Mesenchymal stem cell (in vitro differentiated cells and primary cell): ENCODE results near the gene HPSE2.

ENCODE experiments used
- DNase-seq: peaks from one replicate; pipeline ENCODE4 v3.0.0-alpha.2; 2013
- H2AFZ ChIP-seq: one replicate; pipeline ENCODE4 v1.6.1; 2013; ENCODE audit warnings: low read depth, mild to moderate bottlenecking, control low read depth, inconsistent platforms, low read length, moderate library complexity
- H2AK5ac ChIP-seq: 2 replicates; pipeline ENCODE4 v1.6.1; 2013; ENCODE audit warnings: low read length, moderate library complexity, mild to moderate bottlenecking, inconsistent platforms; ENCODE audit not compliant: severe bottlenecking
- H2BK120ac ChIP-seq: one replicate; pipeline ENCODE4 v1.6.1; 2013; ENCODE audit warnings: low read depth, mild to moderate bottlenecking, inconsistent platforms, low read length, moderate library complexity
- H2BK12ac ChIP-seq, 2 experiments: one replicate each; pipeline ENCODE4 v1.6.1; 2013; ENCODE audit warnings: inconsistent platforms in 2 of 2, low read length in 2 of 2, mild to moderate bottlenecking in 2 of 2, moderate library complexity in 2 of 2, control low read depth in 1 of 2
- H2BK15ac ChIP-seq: one replicate; pipeline ENCODE4 v1.6.1; 2013; ENCODE audit warnings: mild to moderate bottlenecking, low read depth, inconsistent platforms; ENCODE audit not compliant: poor library complexity, severe bottlenecking
- H2BK5ac ChIP-seq: 2 replicates; pipeline ENCODE4 v1.6.1; 2013; ENCODE audit warnings: low read depth, mild to moderate bottlenecking, low read length, control low read depth, inconsistent platforms; ENCODE audit not compliant: poor library complexity, severe bottlenecking
- H3K14ac ChIP-seq, 2 experiments: one replicate each; pipeline ENCODE4 v1.6.1; 2013; ENCODE audit warnings: inconsistent platforms in 2 of 2, low read length in 2 of 2, control low read depth in 1 of 2, mild to moderate bottlenecking in 1 of 2, moderate library complexity in 1 of 2
- H3K18ac ChIP-seq, 2 experiments: one replicate each; pipeline ENCODE4 v1.6.1; 2013; ENCODE audit warnings: inconsistent platforms in 2 of 2, low read length in 2 of 2, control low read depth in 1 of 2, low read depth in 1 of 2, mild to moderate bottlenecking in 1 of 2
- H3K23ac ChIP-seq, 2 experiments: one replicate each; pipeline ENCODE4 v1.6.1; 2013; ENCODE audit warnings: inconsistent platforms in 2 of 2, low read length in 2 of 2, mild to moderate bottlenecking in 2 of 2, moderate library complexity in 2 of 2, control low read depth in 1 of 2
- H3K27ac ChIP-seq: 2 replicates; pipeline ENCODE4 v1.5.1; 2013; ENCODE audit warnings: mild to moderate bottlenecking, moderate library complexity, low read length, control low read depth, inconsistent platforms; ENCODE audit not compliant: poor library complexity, severe bottlenecking
- H3K27me3 ChIP-seq, 2 experiments: 2 replicates each; pipeline versions ENCODE4 v1.6.1 to v1.7.0; 2013; ENCODE audit warnings: low read length in 2 of 2, mild to moderate bottlenecking in 2 of 2, moderate library complexity in 2 of 2, control low read depth in 1 of 2, inconsistent platforms in 1 of 2; ENCODE audit not compliant: control insufficient read depth in 1 of 2, insufficient read depth in 1 of 2
- H3K36me3 ChIP-seq, 2 experiments: 2 replicates each; pipeline versions ENCODE4 v1.6.1 to v1.7.0; 2013; ENCODE audit warnings: low read length in 2 of 2, control low read depth in 1 of 2, inconsistent platforms in 1 of 2, low read depth in 1 of 2, mild to moderate bottlenecking in 1 of 2; ENCODE audit not compliant: insufficient read depth in 2 of 2, control insufficient read depth in 1 of 2
- H3K4ac ChIP-seq, 2 experiments: one replicate each; pipeline ENCODE4 v1.6.1; 2013; ENCODE audit warnings: inconsistent platforms in 2 of 2, low read length in 2 of 2, mild to moderate bottlenecking in 2 of 2, moderate library complexity in 2 of 2, control low read depth in 1 of 2, low read depth in 1 of 2
- H3K4me1 ChIP-seq: 2 replicates; pipeline ENCODE4 v1.6.1; 2013; ENCODE audit warnings: low read depth, low read length, control low read depth; ENCODE audit not compliant: control insufficient read depth, insufficient read depth
- H3K4me2 ChIP-seq: 2 replicates; pipeline ENCODE4 v1.6.1; 2013; ENCODE audit warnings: low read length, mild to moderate bottlenecking, inconsistent platforms; ENCODE audit not compliant: poor library complexity, severe bottlenecking
- H3K4me3 ChIP-seq, 2 experiments: 2 replicates each; pipeline versions ENCODE4 v1.5.1 to v1.7.0; 2013; ENCODE audit warnings: low read length in 2 of 2, mild to moderate bottlenecking in 2 of 2, control low read depth in 1 of 2, low read depth in 1 of 2; ENCODE audit not compliant: insufficient read depth in 1 of 2
- H3K79me1 ChIP-seq: replicated peaks from 2 replicates; pipeline ENCODE4 v1.6.1; 2013; ENCODE audit warnings: mild to moderate bottlenecking, control low read depth, low read length, inconsistent platforms; ENCODE audit not compliant: poor library complexity, severe bottlenecking
- H3K9ac ChIP-seq: 2 replicates; pipeline ENCODE4 v1.7.0; 2013; ENCODE audit warnings: mild to moderate bottlenecking, low read length, moderate library complexity
- H3K9me3 ChIP-seq: 2 replicates; pipeline ENCODE4 v1.7.0; 2013; ENCODE audit warnings: mild to moderate bottlenecking, low read length; ENCODE audit not compliant: control insufficient read depth
- H4K8ac ChIP-seq: one replicate; pipeline ENCODE4 v1.6.1; 2013; ENCODE audit warnings: inconsistent platforms, mild to moderate bottlenecking, low read length, moderate library complexity
- H4K91ac ChIP-seq: one replicate; pipeline ENCODE4 v1.6.1; 2013; ENCODE audit warnings: mild to moderate bottlenecking, low read length, inconsistent platforms
- WGBS: methylation state at CpG from one replicate; pipeline ENCODE4 v1.1.7; 2013; ENCODE audit warnings: mixed read lengths; 5-methylcytosine and 5-hydroxymethylcytosine counted together

The HPSE2 gene

DNA sequence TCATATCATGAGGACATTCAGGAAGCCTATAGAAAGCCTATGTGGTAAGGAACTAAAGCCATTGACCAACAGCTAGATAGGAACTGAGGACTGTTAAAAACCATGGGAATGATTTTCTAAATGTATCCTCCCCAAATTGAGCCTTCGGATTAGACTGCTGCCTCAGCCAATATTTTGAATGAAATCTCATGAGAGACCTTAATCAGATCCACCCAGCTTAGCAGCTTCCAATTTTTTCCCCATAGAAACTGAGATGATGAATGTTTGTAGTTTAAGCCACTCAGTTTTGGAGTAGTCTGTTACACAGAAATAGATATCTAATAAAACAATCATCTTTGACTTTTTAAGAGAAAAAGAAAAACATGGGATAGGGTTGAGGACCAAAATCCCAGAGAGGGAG, 292.0 kb downstream of the HPSE2 start:
- Histone ChIP-seq H2BK15ac (no peak overlapping the region), H2BK120ac (no peak overlapping the region), H3K4me2 (no peak overlapping the region), H3K27me3 (no peaks in the 10 kb centered on the region), H3K4me1 (no peaks in the 10 kb centered on the region), H3K9ac (no peak overlapping the region), H3K23ac (no peak overlapping the region), H2BK12ac (no peak overlapping the region), H2BK5ac (no peak overlapping the region), H2AFZ (no peak overlapping the region), H3K9me3 (peaks cover 13% of the 10 kb centered on the region), H4K8ac (no peak overlapping the region), H3K36me3 (no peaks in the 10 kb centered on the region), H3K14ac (no peak overlapping the region), H3K4me3 (no peak overlapping the region), H3K4ac (no peak overlapping the region), H3K18ac (no peak overlapping the region), H4K91ac (no peak overlapping the region), H2AK5ac (no peak overlapping the region), H3K79me1 (no peaks in the 10 kb centered on the region), H3K27ac (no peak overlapping the region)
- no peak for DNase-seq
- 100% methylated on average over 1 of the region's 1 CpG for WGBS

DNA sequence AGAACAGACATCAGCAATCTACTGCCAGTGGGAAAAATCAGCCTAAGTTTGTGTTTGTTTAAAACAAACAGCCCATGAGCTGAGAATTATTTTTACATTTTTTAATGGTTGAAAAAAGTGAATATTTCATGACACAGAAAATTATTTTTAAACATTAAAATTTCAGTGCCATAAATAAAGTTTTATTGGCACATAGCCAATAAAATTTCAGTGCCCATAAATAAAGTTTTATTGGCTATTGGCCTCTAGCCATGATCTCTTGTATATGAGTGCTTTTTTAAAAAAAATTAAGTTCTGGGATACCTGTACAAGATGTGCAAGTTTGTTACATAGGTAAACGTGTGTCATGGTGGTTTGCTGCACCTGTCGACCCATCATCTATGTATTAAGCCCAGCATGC, 305.9 kb downstream of the HPSE2 start:
- Histone ChIP-seq H3K79me1 (no peaks in the 10 kb centered on the region), H3K4me3 (no peak overlapping the region), H2BK15ac (no peak overlapping the region), H3K9me3 (no peaks in the 10 kb centered on the region), H3K27ac (no peak overlapping the region), H4K91ac (no peak overlapping the region), H3K9ac (no peak overlapping the region), H4K8ac (no peak overlapping the region), H3K14ac (no peak overlapping the region), H3K4ac (no peak overlapping the region), H2BK12ac (no peak overlapping the region), H2AFZ (no peak overlapping the region), H2BK5ac (no peak overlapping the region), H3K4me1 (no peaks in the 10 kb centered on the region), H2AK5ac (no peak overlapping the region), H3K18ac (no peak overlapping the region), H3K36me3 (no peaks in the 10 kb centered on the region), H3K4me2 (no peak overlapping the region), H3K27me3 (no peaks in the 10 kb centered on the region), H3K23ac (no peak overlapping the region), H2BK120ac (no peak overlapping the region)
- DNase-seq, result no peak
- WGBS, result 92% methylated on average over 2 of the region's 2 CpGs

DNA sequence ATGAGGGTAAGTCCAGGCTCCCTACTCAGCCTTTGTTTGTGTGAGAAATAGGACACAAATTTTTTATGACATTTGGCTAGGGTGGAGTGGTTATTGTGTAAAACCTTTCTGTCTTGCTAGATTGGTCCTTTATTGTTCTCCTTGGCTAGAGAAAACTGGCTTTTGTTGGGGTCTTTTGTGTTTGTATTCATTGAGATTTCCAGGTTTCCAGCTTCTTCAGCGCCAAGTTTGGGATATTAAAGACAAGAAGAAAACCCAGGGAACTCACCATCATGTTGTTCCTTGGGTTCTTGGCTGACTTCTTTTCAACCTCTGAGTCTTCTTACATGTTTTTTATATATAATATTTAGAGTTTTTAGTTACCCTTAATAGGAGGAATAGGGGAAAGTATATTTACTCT, 310.0 kb downstream of the HPSE2 start:
- WGBS, result no CpG with 5 or more reads among the region's 1 CpG
- H3K23ac ChIP-seq, result no peak overlapping the region
- H3K4me3 ChIP-seq, result no peak overlapping the region
- H3K18ac ChIP-seq, result no peak overlapping the region
- H3K4me2 ChIP-seq, result no peak overlapping the region
- no peak overlapping the region for H2BK120ac ChIP-seq
- no peaks in the 10 kb centered on the region for H3K36me3 ChIP-seq
- no peak overlapping the region for H2BK12ac ChIP-seq
- H4K91ac ChIP-seq, result no peak overlapping the region
- H3K27ac ChIP-seq, result no peak overlapping the region
- no peaks in the 10 kb centered on the region for H3K27me3 ChIP-seq
- H4K8ac ChIP-seq, result no peak overlapping the region
- no peaks in the 10 kb centered on the region for H3K79me1 ChIP-seq
- H3K9ac ChIP-seq, result no peak overlapping the region
- H3K4me1 ChIP-seq, result no peaks in the 10 kb centered on the region
- H2AFZ ChIP-seq, result no peak overlapping the region
- DNase-seq, result no peak
- H3K14ac ChIP-seq, result no peak overlapping the region
- no peak overlapping the region for H2BK5ac ChIP-seq
- H2BK15ac ChIP-seq, result no peak overlapping the region
- no peak overlapping the region for H2AK5ac ChIP-seq
- no peaks in the 10 kb centered on the region for H3K9me3 ChIP-seq
- no peak overlapping the region for H3K4ac ChIP-seq

DNA sequence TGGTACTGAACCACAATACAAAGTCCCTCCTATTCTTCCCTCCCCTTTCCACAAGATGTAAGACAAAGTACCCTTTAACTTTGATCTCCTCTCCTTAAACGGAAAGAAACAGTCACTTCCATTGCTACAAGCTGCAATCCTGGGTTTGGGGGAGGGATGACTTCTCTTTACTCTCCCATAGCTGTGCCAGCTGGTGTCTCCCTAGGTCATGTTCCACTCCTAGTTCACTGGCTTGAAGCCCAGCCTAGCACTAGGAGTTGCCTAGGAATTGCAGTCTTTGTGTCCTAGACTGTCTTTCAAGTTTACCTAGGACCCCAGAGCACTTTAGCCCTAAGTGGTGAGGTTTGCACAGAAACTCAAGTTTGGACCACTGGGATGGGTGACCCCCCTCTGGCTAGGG, 311.1 kb downstream of the HPSE2 start:
- H2BK12ac ChIP-seq, result no peak overlapping the region
- no peak overlapping the region for H3K4me3 ChIP-seq
- no peak overlapping the region for H4K91ac ChIP-seq
- H3K9ac ChIP-seq, result no peak overlapping the region
- H3K4me1 ChIP-seq, result no peaks in the 10 kb centered on the region
- H3K79me1 ChIP-seq, result no peaks in the 10 kb centered on the region
- no peak overlapping the region for H2BK120ac ChIP-seq
- H2BK5ac ChIP-seq, result no peak overlapping the region
- H2BK15ac ChIP-seq, result no peak overlapping the region
- no peak overlapping the region for H3K27ac ChIP-seq
- DNase-seq, result peak; percentile 48
- no peaks in the 10 kb centered on the region for H3K36me3 ChIP-seq
- no peak overlapping the region for H3K4me2 ChIP-seq
- H3K23ac ChIP-seq, result no peak overlapping the region
- no peak overlapping the region for H3K4ac ChIP-seq
- H2AK5ac ChIP-seq, result no peak overlapping the region
- H3K27me3 ChIP-seq, result no peaks in the 10 kb centered on the region
- H3K18ac ChIP-seq, result no peak overlapping the region
- H3K14ac ChIP-seq, result no peak overlapping the region
- no peak overlapping the region for H2AFZ ChIP-seq
- H3K9me3 ChIP-seq, result no peaks in the 10 kb centered on the region
- no peak overlapping the region for H4K8ac ChIP-seq
- WGBS, result 91% methylated on average over 1 of the region's 1 CpG
